Measurements from ENCODE around the gene CELSR3.

Gene CELSR3

DNA sequence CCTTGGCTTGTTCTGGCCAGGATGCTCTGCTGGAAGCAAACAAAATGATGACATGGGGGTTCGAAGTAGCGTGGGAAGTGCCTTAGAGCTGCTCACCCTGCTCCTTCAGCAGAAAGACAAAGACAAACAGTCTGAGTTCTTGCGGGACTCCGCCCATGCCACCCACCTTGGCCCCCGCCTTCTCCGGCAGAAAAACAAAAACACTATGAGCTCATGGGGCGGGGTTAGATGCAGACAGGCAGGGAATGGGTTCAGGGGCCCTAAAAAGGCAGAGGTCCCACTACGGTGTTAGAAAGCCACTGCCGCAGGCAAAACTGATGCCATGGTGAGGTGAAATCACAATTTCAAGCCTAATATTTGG lies 32.7 kb upstream of the CELSR3 start:
- TF ChIP-seq, protein P1, sequence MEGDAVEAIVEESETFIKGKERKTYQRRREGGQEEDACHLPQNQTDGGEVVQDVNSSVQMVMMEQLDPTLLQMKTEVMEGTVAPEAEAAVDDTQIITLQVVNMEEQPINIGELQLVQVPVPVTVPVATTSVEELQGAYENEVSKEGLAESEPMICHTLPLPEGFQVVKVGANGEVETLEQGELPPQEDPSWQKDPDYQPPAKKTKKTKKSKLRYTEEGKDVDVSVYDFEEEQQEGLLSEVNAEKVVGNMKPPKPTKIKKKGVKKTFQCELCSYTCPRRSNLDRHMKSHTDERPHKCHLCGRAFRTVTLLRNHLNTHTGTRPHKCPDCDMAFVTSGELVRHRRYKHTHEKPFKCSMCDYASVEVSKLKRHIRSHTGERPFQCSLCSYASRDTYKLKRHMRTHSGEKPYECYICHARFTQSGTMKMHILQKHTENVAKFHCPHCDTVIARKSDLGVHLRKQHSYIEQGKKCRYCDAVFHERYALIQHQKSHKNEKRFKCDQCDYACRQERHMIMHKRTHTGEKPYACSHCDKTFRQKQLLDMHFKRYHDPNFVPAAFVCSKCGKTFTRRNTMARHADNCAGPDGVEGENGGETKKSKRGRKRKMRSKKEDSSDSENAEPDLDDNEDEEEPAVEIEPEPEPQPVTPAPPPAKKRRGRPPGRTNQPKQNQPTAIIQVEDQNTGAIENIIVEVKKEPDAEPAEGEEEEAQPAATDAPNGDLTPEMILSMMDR (IDR thresholded peaks at IDR 0.05; ENCODE audit: borderline replicate concordance, control extremely low read depth, extremely low read depth, insufficient read depth, missing control alignments): no peak
- in situ Hi-C loops (cut with MboI; ENCODE audit: low sequenced_read_pairs, unreplicated experiment): no loop called here
- DNase-seq (ENCODE audit: low spot score): no peak

- in situ Hi-C loops (cut with MboI; ENCODE audit: low sequenced_read_pairs, unreplicated experiment): no loop called here
- TF ChIP-seq, protein P1 (IDR thresholded peaks at IDR 0.05; ENCODE audit: borderline replicate concordance, control extremely low read depth, extremely low read depth, insufficient read depth, missing control alignments): no peak
- DNase-seq (ENCODE audit: low spot score): no peak
These were observed 32.1 kb upstream of the CELSR3 start for GRCh38 chr3:48694610-48695392.

DNA sequence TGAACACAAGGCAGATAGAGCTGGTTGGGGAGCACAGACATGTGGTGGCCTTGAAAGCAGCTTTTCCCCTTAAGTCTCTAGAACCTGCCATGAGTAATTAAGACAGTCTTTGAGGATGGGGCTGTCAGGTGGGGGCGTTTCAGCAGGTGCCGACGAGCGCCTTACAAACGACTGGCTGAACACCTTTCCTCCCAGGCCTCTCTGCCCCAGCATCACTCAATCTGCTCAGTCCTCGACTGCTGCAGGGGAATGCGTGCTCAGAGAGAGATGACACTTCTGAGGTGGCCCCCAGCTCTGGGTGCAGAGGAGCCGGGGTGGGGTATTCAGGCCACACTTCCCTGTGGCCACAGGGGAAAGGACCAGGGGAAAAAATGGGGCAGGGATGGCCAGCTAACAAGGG lies 31.1 kb upstream of the CELSR3 start:
- TF ChIP-seq, protein P1 (IDR thresholded peaks at IDR 0.05; ENCODE audit: borderline replicate concordance, control extremely low read depth, extremely low read depth, insufficient read depth, missing control alignments): no peak
- in situ Hi-C loops (cut with MboI; ENCODE audit: low sequenced_read_pairs, unreplicated experiment): no loop called here
- DNase-seq (ENCODE audit: low spot score): no peak

GRCh38 chr3:48692551-48692950 lies 29.9 kb upstream of the CELSR3 start:
- TF ChIP-seq, protein P1 (IDR thresholded peaks at IDR 0.05; ENCODE audit: borderline replicate concordance, control extremely low read depth, extremely low read depth, insufficient read depth, missing control alignments): no peak
- in situ Hi-C loops (cut with MboI; ENCODE audit: low sequenced_read_pairs, unreplicated experiment): no loop called here
- DNase-seq (ENCODE audit: low spot score): no peak

DNA sequence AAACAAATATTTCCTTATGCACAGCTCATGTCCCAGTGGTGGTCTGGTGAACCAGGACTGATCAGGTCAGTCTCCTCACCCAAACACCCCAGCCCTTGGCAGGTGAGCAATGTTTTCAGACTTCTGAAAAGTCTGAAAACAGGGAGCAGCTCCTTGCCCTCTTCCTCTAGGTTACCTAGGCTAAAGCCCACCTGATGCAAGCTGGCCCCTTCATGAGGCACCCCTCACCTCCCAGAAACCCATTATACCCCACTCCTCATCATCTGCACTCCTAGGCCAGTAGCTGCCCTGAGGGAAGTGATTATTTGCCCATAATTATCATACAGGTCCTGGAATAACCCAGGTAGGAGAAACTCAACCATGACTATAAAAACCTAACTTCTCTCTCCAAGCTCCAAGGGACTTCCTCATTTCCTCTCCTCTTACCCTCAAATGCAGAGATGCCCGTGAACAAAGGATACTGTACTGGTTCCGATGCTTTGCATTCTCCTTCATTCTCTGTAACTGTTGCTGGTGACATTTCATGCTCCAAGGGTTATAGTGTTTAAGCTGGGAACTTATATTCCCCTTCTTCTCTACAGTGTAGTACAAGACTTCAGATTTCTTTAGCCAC lies 28.3 kb upstream of the CELSR3 start:
- in situ Hi-C loops (cut with MboI; ENCODE audit: low sequenced_read_pairs, unreplicated experiment): no loop called here

GRCh38 chr3:48689384-48689783 lies 26.7 kb upstream of the CELSR3 start:
- in situ Hi-C loops (cut with MboI; ENCODE audit: low sequenced_read_pairs, unreplicated experiment): no loop called here
- TF ChIP-seq, protein P1 (IDR thresholded peaks at IDR 0.05; ENCODE audit: borderline replicate concordance, control extremely low read depth, extremely low read depth, insufficient read depth, missing control alignments): no peak
- no peak for DNase-seq (ENCODE audit: low spot score)

More for the DNA sequence above, 28.3 kb upstream of the CELSR3 start:
- DNase-seq (ENCODE audit: low spot score): no peak
- TF ChIP-seq, protein P1 (IDR thresholded peaks at IDR 0.05; ENCODE audit: borderline replicate concordance, control extremely low read depth, extremely low read depth, insufficient read depth, missing control alignments): no peak
